Mucosa of stomach (tissue), 1 donor: ENCODE results near the gene MTX2.

Experiments used
- H3K27me3 ChIP-seq: one replicate; pipeline ENCODE4 v1.7.0; 2013; ENCODE audit warnings: mild to moderate bottlenecking, low read length; ENCODE audit not compliant: control insufficient read depth, insufficient read depth
- H3K36me3 ChIP-seq: one replicate; pipeline ENCODE4 v1.7.0; 2013; ENCODE audit warnings: low read length; ENCODE audit not compliant: control insufficient read depth, insufficient read depth
- H3K4me1 ChIP-seq: one replicate; pipeline ENCODE4 v1.7.0; 2013; ENCODE audit warnings: mild to moderate bottlenecking, low read length; ENCODE audit not compliant: control insufficient read depth, insufficient read depth
- H3K4me3 ChIP-seq: one replicate; pipeline ENCODE4 v1.7.0; 2013; ENCODE audit warnings: low read length
- H3K9ac ChIP-seq: one replicate; pipeline ENCODE4 v1.7.0; 2013; ENCODE audit warnings: mild to moderate bottlenecking, low read length, moderate library complexity
- H3K9me3 ChIP-seq: one replicate; pipeline ENCODE4 v1.7.0; 2013; ENCODE audit warnings: mild to moderate bottlenecking, low read length, moderate library complexity; ENCODE audit not compliant: control insufficient read depth
- donor health status: Pancreatic carcinoma.

MTX2 gene

GRCh38 chr2:176385219-176385759 lies 116.0 kb downstream of the MTX2 start:
- no peak overlapping the region for H3K9ac ChIP-seq
- no peaks in the 10 kb centered on the region for H3K27me3 ChIP-seq
- no peaks in the 10 kb centered on the region for H3K4me1 ChIP-seq
- H3K36me3 ChIP-seq, result no peaks in the 10 kb centered on the region
- H3K4me3 ChIP-seq, result no peak overlapping the region
- H3K9me3 ChIP-seq, result no peaks in the 10 kb centered on the region

DNA sequence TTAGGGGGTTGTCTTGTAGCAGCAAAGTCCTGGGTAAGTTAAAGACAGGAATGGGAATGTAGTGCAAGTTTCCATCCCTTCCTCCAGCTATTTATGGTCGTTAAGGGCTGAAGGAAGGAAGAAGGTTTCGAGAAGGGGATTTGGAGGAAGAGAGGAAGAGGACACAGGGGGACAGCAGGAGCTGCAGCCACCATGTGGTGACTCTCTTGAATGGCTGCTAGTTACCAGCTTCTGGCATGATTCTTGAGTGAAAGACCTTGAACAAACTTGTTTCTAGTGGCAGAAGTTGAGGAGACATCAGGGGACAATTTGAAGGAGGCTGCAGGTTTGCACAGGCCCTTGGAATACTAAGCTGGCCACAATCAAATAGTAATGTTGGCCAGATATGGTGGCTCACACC lies 116.6 kb downstream of the MTX2 start:
- Histone ChIP-seq H3K9ac (no peak overlapping the region), H3K4me1 (no peaks in the 10 kb centered on the region), H3K36me3 (no peaks in the 10 kb centered on the region), H3K9me3 (no peaks in the 10 kb centered on the region), H3K4me3 (no peak overlapping the region), H3K27me3 (no peaks in the 10 kb centered on the region)
